Smooth muscle cell (in vitro differentiated cells): Measurements from ENCODE around the gene PTX3. TPM values are rescaled to one million over a fixed set of nuclear protein-coding genes. Genes with fewer than 3 reads are reported as not detected.

Source experiments
- DNase-seq: peaks from one replicate; lab custom pipeline; 2025; ENCODE audit not compliant: unreplicated experiment; lab: John Stamatoyannopoulos, UW
- H2AFZ ChIP-seq: fragments of 200-600 bp; sonication (generic); 2 replicates; pipeline ENCODE4 v1.6.0; 2016; ENCODE audit warnings: antibody characterized with exemption, low read depth, mild to moderate bottlenecking
- H3F3A ChIP-seq: fragments of 200-600 bp; sonication (generic); 2 replicates; pipeline ENCODE4 v1.6.0; 2017; ENCODE audit warnings: antibody characterized with exemption, low read depth
- H3K27ac ChIP-seq: fragments of 200-600 bp; sonication (generic); 2 replicates; pipeline ENCODE4 v1.5.1; 2016; ENCODE audit warnings: low read depth, mild to moderate bottlenecking
- H3K27me3 ChIP-seq: fragments of 200-600 bp; sonication (generic); 2 replicates; pipeline ENCODE4 v1.6.1; 2016; ENCODE audit warnings: low read depth, mild to moderate bottlenecking
- H3K36me3 ChIP-seq: fragments of 200-600 bp; sonication (generic); 2 replicates; pipeline ENCODE4 v1.5.1; 2016; ENCODE audit warnings: low read depth
- H3K4me1 ChIP-seq: fragments of 200-600 bp; sonication (generic); 2 replicates; pipeline ENCODE4 v1.5.1; 2016; ENCODE audit warnings: low read depth
- H3K4me2 ChIP-seq: fragments of 200-600 bp; sonication (generic); 2 replicates; pipeline ENCODE4 v1.6.0; 2016; ENCODE audit warnings: mild to moderate bottlenecking
- H3K4me3 ChIP-seq: fragments of 200-600 bp; sonication (generic); 2 replicates; pipeline ENCODE4 v1.5.1; 2016; ENCODE audit warnings: mild to moderate bottlenecking
- H3K79me2 ChIP-seq: fragments of 200-600 bp; sonication (generic); 2 replicates; pipeline ENCODE4 v1.6.0; 2016; ENCODE audit warnings: low read depth, mild to moderate bottlenecking
- H3K9ac ChIP-seq: fragments of 200-600 bp; sonication (generic); 2 replicates; pipeline ENCODE4 v1.6.0; 2016; ENCODE audit warnings: low read depth
- H3K9me3 ChIP-seq: fragments of 200-600 bp; sonication (generic); replicated peaks from 2 replicates; pipeline ENCODE4 v1.5.1; 2016; ENCODE audit warnings: low read depth
- H4K20me1 ChIP-seq: fragments of 200-600 bp; sonication (generic); 2 replicates; pipeline ENCODE4 v1.6.0; 2016; ENCODE audit warnings: low read depth
- WGBS: methylation state at CpG from one replicate; pipeline ENCODE4 v1.1.7; 2016; ENCODE audit warnings: low lambda C conversion rate; 5-methylcytosine and 5-hydroxymethylcytosine counted together
- polyA plus RNA-seq: library from polyadenylated mRNA; unstranded; fragments of >200 nt; fragmentation: Nextera tagmentation; extraction: Ambion mirVana; gene quantifications from 2 replicates; pipeline ENCODE4 v1.2.1, GENCODE V29; 2016
- total RNA-seq: library from RNA; depleted of rRNA; stranded (reverse); fragments of >200 nt; gene quantifications from 2 replicates; pipeline ENCODE4 v1.2.3, GENCODE V29; 2014
- TF ChIP-seq, protein P1 (sequence below): fragments of 200-600 bp; sonication (generic); IDR thresholded peaks from 2 replicates; pipeline ENCODE4 v1.5.1; 2017; ENCODE audit warnings: borderline replicate concordance, mild to moderate bottlenecking, antibody characterized with exemption; ENCODE audit not compliant: insufficient read depth, poor library complexity, severe bottlenecking

The PTX3 gene
- total and polyA plus RNA-seq, 2 experiments from 2014 or later, result 12.4 to 18.4 TPM

DNA sequence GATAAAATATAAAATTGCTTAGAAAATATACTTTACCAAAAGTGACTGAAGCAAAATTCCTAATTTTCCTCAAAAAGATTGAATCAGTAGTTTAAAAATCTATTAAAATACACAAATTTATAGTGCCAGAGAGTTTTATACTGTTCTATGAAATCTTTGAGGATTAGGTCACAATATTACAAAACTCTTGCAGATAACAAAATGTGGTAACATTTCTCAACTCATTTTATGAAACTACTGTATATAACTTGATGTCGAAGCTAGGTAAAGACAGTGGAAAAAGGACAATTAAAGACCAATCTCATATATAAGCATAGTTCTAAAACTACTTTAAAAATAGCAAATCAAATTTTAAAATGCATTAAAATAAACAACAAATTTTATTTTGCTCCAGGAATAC, 50.7 kb downstream of the PTX3 start:
- Histone ChIP-seq H3K27ac (no peak overlapping the region), H4K20me1 (no peaks in the 10 kb centered on the region), H3K36me3 (no peaks in the 10 kb centered on the region), H3K4me3 (no peak overlapping the region), H3F3A (no peaks in the 10 kb centered on the region), H3K79me2 (no peaks in the 10 kb centered on the region), H3K4me2 (no peak overlapping the region), H3K4me1 (no peaks in the 10 kb centered on the region), H2AFZ (no peak overlapping the region), H3K9ac (no peak overlapping the region), H3K9me3 (no peaks in the 10 kb centered on the region), H3K27me3 (no peaks in the 10 kb centered on the region)
- 86% methylated on average over 1 of the region's 1 CpG for WGBS
- DNase-seq, result no peak
- TF ChIP-seq, protein P1, sequence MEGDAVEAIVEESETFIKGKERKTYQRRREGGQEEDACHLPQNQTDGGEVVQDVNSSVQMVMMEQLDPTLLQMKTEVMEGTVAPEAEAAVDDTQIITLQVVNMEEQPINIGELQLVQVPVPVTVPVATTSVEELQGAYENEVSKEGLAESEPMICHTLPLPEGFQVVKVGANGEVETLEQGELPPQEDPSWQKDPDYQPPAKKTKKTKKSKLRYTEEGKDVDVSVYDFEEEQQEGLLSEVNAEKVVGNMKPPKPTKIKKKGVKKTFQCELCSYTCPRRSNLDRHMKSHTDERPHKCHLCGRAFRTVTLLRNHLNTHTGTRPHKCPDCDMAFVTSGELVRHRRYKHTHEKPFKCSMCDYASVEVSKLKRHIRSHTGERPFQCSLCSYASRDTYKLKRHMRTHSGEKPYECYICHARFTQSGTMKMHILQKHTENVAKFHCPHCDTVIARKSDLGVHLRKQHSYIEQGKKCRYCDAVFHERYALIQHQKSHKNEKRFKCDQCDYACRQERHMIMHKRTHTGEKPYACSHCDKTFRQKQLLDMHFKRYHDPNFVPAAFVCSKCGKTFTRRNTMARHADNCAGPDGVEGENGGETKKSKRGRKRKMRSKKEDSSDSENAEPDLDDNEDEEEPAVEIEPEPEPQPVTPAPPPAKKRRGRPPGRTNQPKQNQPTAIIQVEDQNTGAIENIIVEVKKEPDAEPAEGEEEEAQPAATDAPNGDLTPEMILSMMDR, result no peak

DNA sequence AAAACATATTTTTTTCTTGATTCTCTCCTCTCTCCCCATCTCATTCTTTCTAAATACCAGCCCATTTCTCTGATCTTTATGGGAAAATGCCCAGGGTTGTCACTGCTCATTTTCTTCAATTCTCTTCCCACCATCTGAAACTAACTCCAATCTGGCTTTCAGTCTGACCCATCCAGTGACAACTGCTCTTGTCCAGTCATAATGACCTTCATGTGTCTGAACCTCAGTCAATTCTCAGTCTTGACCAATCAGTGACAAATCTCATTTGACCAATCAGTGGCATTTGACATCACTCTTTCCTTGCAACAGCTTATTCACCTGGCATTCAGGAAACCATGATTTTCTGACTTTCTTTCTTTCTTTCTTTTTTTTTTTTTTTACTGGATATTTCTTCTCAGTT, 51.5 kb downstream of the PTX3 start:
- Histone ChIP-seq H3K4me1 (no peaks in the 10 kb centered on the region), H3K9me3 (no peaks in the 10 kb centered on the region), H3K4me3 (no peak overlapping the region), H3K27ac (no peak overlapping the region), H4K20me1 (no peaks in the 10 kb centered on the region), H3K9ac (no peak overlapping the region), H3K36me3 (no peaks in the 10 kb centered on the region), H3K4me2 (no peak overlapping the region), H3F3A (no peaks in the 10 kb centered on the region), H2AFZ (no peak overlapping the region), H3K79me2 (no peaks in the 10 kb centered on the region), H3K27me3 (no peaks in the 10 kb centered on the region)
- TF ChIP-seq, protein P1, result no peak
- no peak for DNase-seq

DNA sequence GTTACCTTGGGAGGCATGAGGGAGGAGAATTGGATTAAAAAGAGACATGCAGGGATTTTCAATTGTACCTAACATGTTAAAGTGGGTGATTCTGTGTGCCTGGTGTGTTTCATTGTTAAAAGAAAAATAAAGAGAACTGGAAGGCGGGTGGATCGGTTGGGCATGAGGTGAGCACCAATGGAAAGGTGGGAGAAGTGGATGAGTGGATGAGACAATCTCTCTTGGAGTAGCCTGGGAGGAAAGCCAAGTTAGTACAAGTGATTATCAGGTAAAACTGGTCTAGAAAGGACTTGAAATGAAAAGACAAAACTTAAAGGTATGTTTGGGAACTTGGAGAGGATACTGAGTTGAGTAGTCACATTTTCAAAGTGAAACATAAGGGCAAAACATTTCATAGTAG, 54.5 kb downstream of the PTX3 start:
- Histone ChIP-seq H3K9ac (no peak overlapping the region), H3K4me2 (no peak overlapping the region), H3K79me2 (no peaks in the 10 kb centered on the region), H3F3A (peaks cover 7% of the 10 kb centered on the region), H4K20me1 (no peaks in the 10 kb centered on the region), H3K27me3 (no peaks in the 10 kb centered on the region), H3K27ac (no peak overlapping the region), H2AFZ (no peak overlapping the region), H3K4me1 (peaks cover 8% of the 10 kb centered on the region), H3K4me3 (no peak overlapping the region), H3K36me3 (no peaks in the 10 kb centered on the region), H3K9me3 (no peaks in the 10 kb centered on the region)
- WGBS, result 96% methylated on average over 2 of the region's 2 CpGs
- TF ChIP-seq, protein P1, result no peak
- no peak for DNase-seq

Other genes starting within 250 kb of the PTX3 start
- gene VEPH1, start 66.6 kb downstream of the PTX3 start, total RNA-seq, result 0.58 and 5.0 TPM in 2 replicates
- gene VEPH1, start 66.6 kb downstream of the PTX3 start, polyA plus RNA-seq, result 0.92 and 3.0 TPM in 2 replicates